Spleen (tissue), 7 donors: ENCODE measurements around the gene CNTNAP2.

ENCODE experiments used
- POLR2A ChIP-seq, 3 donors: fragments of 450-650 bp; IDR thresholded peaks; one replicate each; pipeline ENCODE4 v1.5.1; 2017; ENCODE audit warnings: antibody characterized with exemption in 3 of 3, mild to moderate bottlenecking in 1 of 3
- TF ChIP-seq, protein P1 (sequence below), 11 experiments: fragments of 200-600 bp in 7 of 11; fragments of 450-650 bp in 4 of 11; sonication (generic) in 4 of 11; IDR thresholded peaks in 8 of 11; conservative IDR thresholded peaks in 3 of 11; 1 replicate in 7 of 11; 2 replicates in 4 of 11; pipeline versions ENCODE4 v1.4.0 to v1.8.0; 2016 to 2021; ENCODE audit warnings: antibody characterized with exemption in 11 of 11, inconsistent platforms in 4 of 11, mild to moderate bottlenecking in 1 of 11
- donor health status: DM: no; HTN: no; CAD: no; lungs with moderate emphysema.
- donor health status: DM: no; HTN: no; CAD: no.
- donor health status: DM: no; HTN: no; CAD: no.

GRCh38 chr7:148265896-148266295 lies 2149.3 kb downstream of the CNTNAP2 start:
- TF ChIP-seq, protein P1, sequence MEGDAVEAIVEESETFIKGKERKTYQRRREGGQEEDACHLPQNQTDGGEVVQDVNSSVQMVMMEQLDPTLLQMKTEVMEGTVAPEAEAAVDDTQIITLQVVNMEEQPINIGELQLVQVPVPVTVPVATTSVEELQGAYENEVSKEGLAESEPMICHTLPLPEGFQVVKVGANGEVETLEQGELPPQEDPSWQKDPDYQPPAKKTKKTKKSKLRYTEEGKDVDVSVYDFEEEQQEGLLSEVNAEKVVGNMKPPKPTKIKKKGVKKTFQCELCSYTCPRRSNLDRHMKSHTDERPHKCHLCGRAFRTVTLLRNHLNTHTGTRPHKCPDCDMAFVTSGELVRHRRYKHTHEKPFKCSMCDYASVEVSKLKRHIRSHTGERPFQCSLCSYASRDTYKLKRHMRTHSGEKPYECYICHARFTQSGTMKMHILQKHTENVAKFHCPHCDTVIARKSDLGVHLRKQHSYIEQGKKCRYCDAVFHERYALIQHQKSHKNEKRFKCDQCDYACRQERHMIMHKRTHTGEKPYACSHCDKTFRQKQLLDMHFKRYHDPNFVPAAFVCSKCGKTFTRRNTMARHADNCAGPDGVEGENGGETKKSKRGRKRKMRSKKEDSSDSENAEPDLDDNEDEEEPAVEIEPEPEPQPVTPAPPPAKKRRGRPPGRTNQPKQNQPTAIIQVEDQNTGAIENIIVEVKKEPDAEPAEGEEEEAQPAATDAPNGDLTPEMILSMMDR (IDR thresholded peaks at IDR 0.05 in 8 of 11, conservative IDR thresholded peaks at IDR 0.05 in 3 of 11): no peak
- no peak for TF ChIP-seq POLR2A (IDR thresholded peaks at IDR 0.05)
